Body of pancreas (tissue), 4 donors: ENCODE results near the gene DDX39B.

ENCODE experiments used
- CTCF ChIP-seq, 7 experiments: fragments of 450-650 bp in 4 of 7; fragments of 200-600 bp in 3 of 7; sonication (generic) in 3 of 7; IDR thresholded peaks; one replicate each; pipeline ENCODE4 v1.5.1; 2016 to 2019; ENCODE audit warnings: antibody characterized with exemption in 7 of 7
- POLR2A ChIP-seq, 3 donors: fragments of 450-650 bp; IDR thresholded peaks; one replicate each; pipeline ENCODE4 v1.6.1; 2016; ENCODE audit warnings: antibody characterized with exemption in 3 of 3, mild to moderate bottlenecking in 2 of 3

GRCh38 chr6:31575952-31576685 is 34.3 kb upstream of the DDX39B start:
- no peak for TF ChIP-seq CTCF (IDR thresholded peaks at IDR 0.05)
- no peak for TF ChIP-seq POLR2A (IDR thresholded peaks at IDR 0.05)
